Renal cortex interstitium (tissue), 11 donors: ENCODE results near the gene CCDC106. TPM values are rescaled to one million over a fixed set of nuclear protein-coding genes. Genes with fewer than 3 reads are reported as not detected.

Source experiments
- DNase-seq, 11 donors: peaks; one replicate each; pipeline ENCODE4 v3.0.0-alpha.2; 2013; ENCODE audit warnings: low read depth in 9 of 11, low spot score in 4 of 11; ENCODE audit errors: extremely low read depth in 1 of 11
- polyA plus RNA-seq, 3 donors: library from polyadenylated mRNA; unstranded; fragments of 120-200 nt; gene quantifications; one replicate each; pipeline ENCODE4 v1.2.1, GENCODE V29; 2013; ENCODE audit not compliant: insufficient read length in 3 of 3

CCDC106 gene
- polyA plus RNA-seq, 3 donors = 17.5 to 27.4 (median 25.3) TPM

DNA sequence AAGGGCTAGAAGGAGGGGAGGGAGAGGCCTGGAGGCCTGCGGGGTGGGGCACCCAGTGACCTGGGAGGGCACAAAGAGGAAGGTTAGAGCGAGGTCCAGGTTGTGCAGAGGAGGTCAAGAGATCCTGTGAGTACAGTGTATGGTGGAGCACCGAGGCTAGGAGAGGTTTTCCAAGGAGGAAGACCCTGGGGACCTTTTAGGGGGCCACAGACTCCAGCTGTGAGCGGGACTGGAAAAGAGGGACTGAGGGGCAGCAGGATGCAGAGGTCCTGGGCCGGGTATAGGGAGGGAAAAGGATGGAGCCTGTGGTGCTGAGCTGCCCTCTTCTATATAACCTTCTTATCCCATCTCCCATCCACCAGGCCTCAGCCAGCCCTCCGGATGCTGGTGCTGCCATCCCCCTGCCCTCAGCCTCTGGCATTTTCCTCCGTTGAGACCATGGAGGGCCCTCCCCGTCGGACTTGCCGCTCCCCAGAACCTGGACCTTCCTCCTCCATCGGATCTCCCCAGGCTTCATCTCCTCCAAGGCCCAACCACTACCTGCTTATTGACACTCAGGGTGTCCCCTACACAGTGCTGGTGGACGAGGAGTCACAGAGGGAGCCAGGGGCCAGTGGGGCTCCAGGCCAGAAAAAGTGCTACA lies 3.7 kb upstream of the CCDC106 start:
- no peak for DNase-seq

- no peak for DNase-seq
These were observed 3.0 kb upstream of the CCDC106 start for GRCh38 chr19:55644842-55645511.

DNA sequence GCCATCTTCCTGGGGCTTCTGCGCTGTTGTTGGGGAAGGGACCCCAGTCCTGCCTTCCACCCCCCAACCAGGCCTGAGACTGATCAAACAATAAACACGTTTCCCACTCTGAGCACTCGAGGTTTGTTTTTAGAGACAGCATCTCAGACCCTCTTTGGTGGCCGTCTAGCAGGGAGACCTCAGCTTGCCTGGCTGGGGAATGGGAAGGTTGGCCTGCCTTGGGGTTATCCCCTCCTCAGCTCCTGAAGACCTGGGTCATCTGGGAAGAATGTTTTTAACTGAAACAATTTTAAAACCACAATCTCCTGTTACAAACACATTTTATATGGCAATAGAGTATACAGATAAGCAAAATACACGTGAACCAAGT lies 2.5 kb upstream of the CCDC106 start:
- no peak for DNase-seq

DNA sequence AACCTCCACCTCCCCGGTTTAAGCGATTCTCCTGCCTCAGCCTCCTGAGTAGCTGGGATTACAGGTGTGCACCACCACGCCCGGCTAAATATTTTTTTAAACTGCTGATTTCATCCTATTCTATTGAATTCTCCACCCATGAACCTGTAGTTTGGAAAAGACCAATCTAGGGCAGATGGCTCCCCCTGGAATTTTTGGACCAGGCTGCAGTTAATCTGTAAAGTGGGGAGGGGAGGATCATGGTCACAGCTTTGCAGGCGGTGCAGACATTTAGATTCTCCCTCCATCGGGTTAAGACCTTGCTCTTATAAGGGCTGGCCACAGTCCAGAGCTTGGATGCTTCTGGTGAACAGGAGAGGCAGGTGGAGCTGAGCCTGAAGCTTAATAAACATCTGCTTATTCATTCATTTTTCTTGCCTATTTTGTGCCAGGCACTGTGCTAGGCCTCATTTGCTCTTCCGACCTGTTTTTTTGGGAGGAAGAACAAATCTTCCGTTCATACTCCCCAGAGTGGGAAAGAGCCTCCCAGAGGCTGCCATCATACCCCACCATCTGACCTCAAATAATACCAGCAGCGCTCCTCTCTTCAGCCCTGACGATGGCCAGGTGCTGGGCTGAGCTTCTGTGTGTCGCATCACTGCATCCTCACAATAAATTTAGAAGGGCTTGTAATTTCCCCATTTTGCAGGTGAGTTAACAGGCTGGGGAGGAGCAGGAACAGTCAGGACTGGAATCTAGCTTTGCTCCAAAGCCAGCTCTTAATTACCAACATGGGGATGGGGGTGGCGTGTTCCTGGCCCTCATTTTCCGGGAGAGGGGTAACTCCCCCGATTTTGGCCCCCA lies 902 bp upstream of the CCDC106 start:
- no peak for DNase-seq

GRCh38 chr19:55648585-55649267 lies 714 bp downstream of the CCDC106 start:
- DNase-seq = no peak

GRCh38 chr19:55649268-55650125 lies 1.5 kb downstream of the CCDC106 start:
- DNase-seq = no peak

DNA sequence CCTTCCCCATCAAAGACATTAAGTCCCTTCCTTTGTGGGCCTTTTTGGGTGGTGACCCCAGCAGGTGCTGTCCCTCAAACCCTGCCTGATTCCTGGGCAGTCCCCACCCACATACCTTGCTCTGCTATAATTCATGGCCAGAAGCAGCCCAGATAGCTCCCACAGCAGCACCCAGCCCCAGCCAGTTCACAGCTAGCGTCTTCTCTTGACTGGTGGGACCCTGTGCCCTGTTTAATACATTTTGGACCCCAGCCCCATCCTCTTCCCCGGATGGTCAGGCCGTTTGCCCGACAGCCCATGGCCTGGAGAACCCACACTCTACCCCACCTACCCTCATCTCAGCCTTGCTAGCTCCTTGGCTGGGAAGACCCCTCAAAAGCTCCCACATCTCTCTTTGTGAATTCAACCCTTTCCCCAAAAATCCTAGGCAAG lies 2.1 kb downstream of the CCDC106 start:
- DNase-seq = no peak

DNA sequence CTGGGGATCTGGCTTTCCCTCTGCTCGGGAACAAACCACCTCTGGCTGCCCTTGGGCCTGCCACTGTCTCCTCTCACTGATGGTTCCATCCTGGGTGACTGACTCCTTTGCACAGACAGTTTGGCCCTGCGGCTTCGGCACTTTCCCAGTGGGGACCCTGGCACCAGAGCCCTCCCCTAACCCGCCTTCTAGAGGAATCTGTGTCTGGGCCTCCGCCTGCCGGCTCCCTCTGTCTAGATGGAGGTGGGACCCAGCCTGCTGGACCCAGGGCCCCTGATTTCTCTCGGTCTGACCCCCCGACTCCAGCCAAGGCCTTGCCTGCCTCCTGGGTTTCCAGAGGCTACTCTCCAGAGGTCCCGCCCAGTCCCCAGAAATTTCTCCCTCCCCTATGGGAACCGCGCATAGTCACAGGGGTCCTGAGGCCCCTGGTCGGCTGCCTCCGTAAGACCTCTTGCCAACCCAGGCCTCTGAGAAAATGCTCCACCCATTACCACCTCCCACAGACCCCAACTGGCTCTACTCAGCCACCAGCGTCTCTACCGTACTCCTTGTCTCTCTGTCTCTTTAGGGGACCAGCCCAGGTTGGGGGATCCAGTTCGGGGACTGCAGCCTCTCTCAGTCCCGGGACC lies 2.7 kb downstream of the CCDC106 start:
- no peak for DNase-seq

DNA sequence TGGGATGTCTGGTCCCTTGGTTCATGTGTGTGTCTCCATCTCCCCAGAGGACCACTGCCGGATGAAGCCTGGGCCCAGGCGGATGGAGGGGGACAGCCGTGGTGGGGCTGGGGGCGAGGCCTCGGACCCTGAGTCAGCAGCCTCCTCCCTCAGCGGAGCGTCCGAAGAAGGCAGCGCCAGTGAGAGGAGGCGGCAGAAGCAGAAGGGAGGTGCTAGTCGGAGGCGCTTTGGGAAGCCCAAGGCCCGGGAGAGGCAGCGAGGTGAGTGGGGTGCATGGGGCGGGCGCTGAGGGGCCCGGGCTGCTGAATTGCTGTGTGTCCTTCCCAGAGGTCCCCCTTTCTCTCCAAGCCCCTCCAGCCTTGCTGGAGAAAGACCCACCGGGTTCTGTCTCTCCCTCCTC lies 3.2 kb downstream of the CCDC106 start:
- DNase-seq = no peak

DNA sequence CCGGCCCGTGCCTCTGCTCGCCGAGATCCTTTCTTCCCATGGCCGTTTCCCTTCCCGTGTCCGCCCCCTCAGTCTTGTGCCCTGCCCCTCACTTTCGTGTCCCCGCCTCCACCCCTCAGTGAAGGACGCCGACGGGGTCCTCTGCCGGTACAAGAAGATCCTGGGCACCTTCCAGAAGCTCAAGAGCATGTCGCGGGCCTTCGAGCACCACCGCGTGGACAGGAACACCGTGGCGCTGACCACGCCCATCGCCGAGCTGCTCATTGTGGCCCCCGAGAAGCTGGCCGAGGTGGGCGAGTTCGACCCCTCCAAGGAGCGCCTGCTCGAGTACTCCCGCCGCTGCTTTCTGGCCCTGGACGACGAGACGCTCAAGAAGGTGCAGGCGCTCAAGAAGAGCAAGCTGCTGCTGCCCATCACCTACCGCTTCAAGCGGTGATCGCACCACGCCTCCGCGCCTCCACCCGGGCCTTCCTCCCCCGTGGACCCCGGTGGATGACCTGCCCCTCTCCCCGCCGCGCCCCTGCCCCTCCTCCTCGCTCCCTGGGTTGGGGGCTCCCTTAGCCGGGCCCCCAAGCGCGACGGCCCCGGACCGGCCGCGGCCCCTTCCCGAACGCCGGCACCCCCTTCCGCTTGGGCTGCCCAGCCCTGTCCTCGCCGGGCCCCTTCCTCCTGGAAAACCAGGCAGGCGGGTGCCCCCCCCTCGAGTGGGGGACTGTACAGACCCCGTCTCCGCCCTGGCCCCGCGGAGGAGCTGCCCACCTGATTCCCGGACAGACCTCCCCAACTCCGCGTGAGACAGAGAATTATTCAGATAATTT lies 4.5 kb downstream of the CCDC106 start:
- DNase-seq = no peak

GRCh38 chr19:55653651-55654322 lies 5.8 kb downstream of the CCDC106 start:
- DNase-seq = peak; percentile 98 to 100 (median 99)

GRCh38 chr19:55654323-55654867 lies 6.4 kb downstream of the CCDC106 start:
- DNase-seq = peak; percentile 98 to 100 (median 99)

DNA sequence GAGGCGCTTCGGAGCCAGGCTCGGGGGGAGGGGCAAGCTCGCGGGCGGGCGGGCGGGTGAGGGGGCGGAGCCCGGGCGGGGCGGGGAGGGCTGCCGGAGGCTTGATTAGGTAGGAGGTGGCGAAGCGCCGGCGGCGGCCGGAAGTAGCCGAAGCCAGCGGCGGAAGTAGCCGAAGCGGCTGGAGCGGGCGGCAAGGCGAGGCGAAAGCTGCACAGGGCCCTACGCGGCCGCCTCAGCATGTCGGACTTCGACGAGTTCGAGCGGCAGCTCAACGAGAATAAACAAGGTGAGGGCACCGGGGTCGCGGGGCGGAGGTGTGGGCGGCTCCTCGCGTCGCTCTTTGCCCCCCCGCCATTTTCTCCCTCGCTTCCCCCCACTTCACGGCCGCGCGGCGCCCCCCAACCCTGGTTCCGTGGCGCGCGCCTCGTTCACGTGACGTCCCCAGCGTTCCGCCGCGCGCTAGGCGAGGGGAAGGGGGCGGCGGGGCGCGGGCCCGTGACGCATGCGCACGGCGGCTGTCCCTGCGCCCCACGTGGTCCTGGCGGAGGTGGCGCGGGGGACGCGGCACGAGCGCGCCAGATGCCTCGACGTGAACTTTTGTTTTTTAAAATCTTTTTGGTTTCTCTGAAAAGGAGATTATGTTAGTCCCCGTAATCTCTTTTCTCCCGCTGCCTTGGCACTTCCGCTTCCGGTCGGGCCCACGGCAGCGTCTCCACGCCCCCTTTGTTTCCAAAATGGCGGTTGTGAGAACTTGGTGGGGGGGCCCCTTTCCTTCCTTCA lies 7.0 kb downstream of the CCDC106 start, which contains the start of gene U2AF2:
Gene U2AF2, plus strand, starts transcription at position 168 of the 780 bp plus-strand sequence. Its CDS starts 70 bp downstream, at position 238.
- DNase-seq = peak in 7 of 11 donors; percentile 88 to 94 (median 89)

DNA sequence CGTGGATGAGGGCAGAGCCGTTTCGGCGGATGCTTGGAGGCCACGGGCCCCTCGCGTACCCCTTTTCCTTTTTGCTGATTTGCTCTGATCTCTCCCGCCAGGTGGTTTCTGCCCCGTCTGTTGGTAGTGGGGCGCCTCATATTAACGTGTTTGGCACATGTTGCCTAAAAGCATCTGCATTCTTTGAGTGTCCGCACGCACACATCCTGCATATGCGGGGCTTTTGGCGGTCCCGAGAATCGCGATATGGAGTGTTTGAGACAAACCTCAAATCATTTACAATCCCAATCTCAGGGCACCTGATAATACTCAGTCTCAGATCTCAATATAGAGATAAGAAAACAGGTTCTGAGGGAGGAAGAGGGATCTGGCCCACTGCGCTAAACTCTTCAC lies 7.6 kb downstream of the CCDC106 start:
- DNase-seq = no peak

- no peak for DNase-seq
These were observed 8.5 kb downstream of the CCDC106 start for GRCh38 chr19:55656552-55656951.
